Type B pancreatic cell (in vitro differentiated cells): ENCODE measurements around the gene CYFIP1. TPM values are rescaled to one million over a fixed set of nuclear protein-coding genes. Genes with fewer than 3 reads are reported as not detected.

Experiments used
- DNase-seq: peaks from one replicate; pipeline ENCODE4 v3.0.0; 2021; ENCODE audit warnings: mixed read lengths; ENCODE audit not compliant: unreplicated experiment; ENCODE audit errors: extremely low spot score
- H3K27ac Mint-ChIP-seq: 2 replicates; pipeline ENCODE4 v1.8.0; 2021; ENCODE audit warnings: mild to moderate bottlenecking, mixed read lengths
- H3K27me3 Mint-ChIP-seq: 2 replicates; pipeline ENCODE4 v1.8.0; 2021; ENCODE audit warnings: mixed read lengths
- H3K36me3 Mint-ChIP-seq: 2 replicates; pipeline ENCODE4 v1.8.0; 2021; ENCODE audit warnings: mixed read lengths
- H3K4me1 Mint-ChIP-seq: one replicate; pipeline ENCODE4 v1.8.0; 2021; ENCODE audit warnings: mixed read lengths; ENCODE audit not compliant: unreplicated experiment
- H3K4me3 Mint-ChIP-seq: 2 replicates; pipeline ENCODE4 v1.8.0; 2021; ENCODE audit warnings: mild to moderate bottlenecking, mixed read lengths
- H3K9me3 Mint-ChIP-seq: 2 replicates; pipeline ENCODE4 v1.8.0; 2021; ENCODE audit warnings: mixed read lengths
- total RNA-seq: library from RNA; stranded (reverse); gene quantifications from 2 replicates; pipeline ENCODE4 v1.2.1, GENCODE V29; 2021; ENCODE audit warnings: low replicate concordance
- TF ChIP-seq, protein P1 (sequence below): fragments of 200-600 bp; sonication (generic); conservative IDR thresholded peaks from 2 replicates; pipeline ENCODE4 v1.5.0; 2021; ENCODE audit warnings: antibody characterized with exemption, mild to moderate bottlenecking

CYFIP1 gene
- total RNA-seq, 1 donor from 2014 or later = 108 TPM

DNA sequence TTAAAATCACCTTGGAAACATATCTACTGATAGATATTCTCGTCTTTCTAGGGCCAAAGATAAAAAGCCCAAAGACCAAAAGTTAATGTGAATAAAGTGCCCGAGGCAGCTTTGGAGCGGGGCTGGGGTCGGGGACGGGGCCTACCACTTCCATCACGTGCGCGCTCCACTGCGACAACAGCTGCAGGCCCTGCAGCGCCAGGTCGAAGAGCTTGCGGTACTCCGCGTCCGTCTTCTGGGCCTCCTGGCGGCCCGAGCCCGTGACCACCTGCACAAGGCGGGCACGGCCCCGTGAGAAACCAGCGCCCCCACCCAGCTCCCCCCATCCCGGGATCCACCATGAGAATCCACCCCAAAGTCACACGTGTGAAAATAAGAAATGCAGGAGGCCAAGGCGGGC, 52.4 kb downstream of the CYFIP1 start:
- Mint-ChIP-seq H3K9me3 (no peaks in the 10 kb centered on the region), H3K27me3 (no peaks in the 10 kb centered on the region), H3K4me1 (no peaks in the 10 kb centered on the region), H3K36me3 (peaks cover 24% of the 10 kb centered on the region), H3K27ac (no peak overlapping the region), H3K4me3 (no peak overlapping the region)
- DNase-seq = no peak
- TF ChIP-seq, protein P1, sequence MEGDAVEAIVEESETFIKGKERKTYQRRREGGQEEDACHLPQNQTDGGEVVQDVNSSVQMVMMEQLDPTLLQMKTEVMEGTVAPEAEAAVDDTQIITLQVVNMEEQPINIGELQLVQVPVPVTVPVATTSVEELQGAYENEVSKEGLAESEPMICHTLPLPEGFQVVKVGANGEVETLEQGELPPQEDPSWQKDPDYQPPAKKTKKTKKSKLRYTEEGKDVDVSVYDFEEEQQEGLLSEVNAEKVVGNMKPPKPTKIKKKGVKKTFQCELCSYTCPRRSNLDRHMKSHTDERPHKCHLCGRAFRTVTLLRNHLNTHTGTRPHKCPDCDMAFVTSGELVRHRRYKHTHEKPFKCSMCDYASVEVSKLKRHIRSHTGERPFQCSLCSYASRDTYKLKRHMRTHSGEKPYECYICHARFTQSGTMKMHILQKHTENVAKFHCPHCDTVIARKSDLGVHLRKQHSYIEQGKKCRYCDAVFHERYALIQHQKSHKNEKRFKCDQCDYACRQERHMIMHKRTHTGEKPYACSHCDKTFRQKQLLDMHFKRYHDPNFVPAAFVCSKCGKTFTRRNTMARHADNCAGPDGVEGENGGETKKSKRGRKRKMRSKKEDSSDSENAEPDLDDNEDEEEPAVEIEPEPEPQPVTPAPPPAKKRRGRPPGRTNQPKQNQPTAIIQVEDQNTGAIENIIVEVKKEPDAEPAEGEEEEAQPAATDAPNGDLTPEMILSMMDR = no peak

DNA sequence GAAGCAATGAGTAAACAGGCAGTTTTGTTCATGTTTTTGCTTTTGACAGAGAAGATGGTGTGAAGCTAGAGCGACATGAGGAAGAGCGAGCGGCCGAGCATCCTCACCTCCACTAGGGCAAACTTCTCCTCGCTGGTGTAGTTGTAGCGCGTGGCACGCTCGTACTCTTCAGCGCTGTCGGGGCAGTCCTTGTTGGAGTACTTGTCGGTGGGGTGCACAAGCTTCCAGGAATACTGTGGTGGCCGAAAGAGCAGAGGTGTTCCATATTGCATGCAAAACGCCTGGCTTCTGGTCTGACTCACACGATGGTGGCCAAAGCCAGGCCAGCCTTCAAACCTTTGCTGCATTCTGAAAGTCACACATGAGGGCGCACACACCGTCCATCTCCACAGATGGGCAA, 54.3 kb downstream of the CYFIP1 start:
- TF ChIP-seq, protein P1 = no peak
- Mint-ChIP-seq H3K36me3 (peaks cover 19% of the 10 kb centered on the region), H3K27me3 (no peaks in the 10 kb centered on the region)

DNA sequence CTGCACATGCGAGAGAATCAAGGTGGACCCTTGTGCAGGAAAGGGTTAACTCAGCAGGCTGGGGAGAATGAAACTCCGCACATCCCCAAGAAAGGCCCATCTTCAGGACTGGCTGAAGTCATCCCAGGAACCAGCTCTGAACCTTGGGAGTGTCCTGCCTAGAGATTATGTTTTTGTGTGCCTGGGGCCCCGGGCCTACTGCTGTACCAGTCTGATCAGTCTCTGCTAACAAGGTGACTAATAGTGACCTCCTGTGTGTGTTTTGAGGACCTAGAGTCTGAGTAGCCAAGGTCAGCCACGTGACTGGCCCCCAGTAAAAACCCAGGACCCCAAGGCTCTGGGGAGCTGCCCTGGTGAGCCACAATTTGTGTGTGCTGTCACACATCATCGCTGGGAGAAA, 58.2 kb downstream of the CYFIP1 start:
- H3K4me1 Mint-ChIP-seq = no peaks in the 10 kb centered on the region
- no peak overlapping the region for H3K4me3 Mint-ChIP-seq
- TF ChIP-seq, protein P1 = no peak
- no peaks in the 10 kb centered on the region for H3K27me3 Mint-ChIP-seq
- no peaks in the 10 kb centered on the region for H3K9me3 Mint-ChIP-seq
- H3K27ac Mint-ChIP-seq = no peak overlapping the region
- H3K36me3 Mint-ChIP-seq = peaks cover 21% of the 10 kb centered on the region
- no peak for DNase-seq

More for the DNA sequence above, 54.3 kb downstream of the CYFIP1 start:
- no peak for DNase-seq
- Mint-ChIP-seq H3K27ac (no peak overlapping the region), H3K4me1 (no peaks in the 10 kb centered on the region), H3K4me3 (no peak overlapping the region), H3K9me3 (no peaks in the 10 kb centered on the region)

DNA sequence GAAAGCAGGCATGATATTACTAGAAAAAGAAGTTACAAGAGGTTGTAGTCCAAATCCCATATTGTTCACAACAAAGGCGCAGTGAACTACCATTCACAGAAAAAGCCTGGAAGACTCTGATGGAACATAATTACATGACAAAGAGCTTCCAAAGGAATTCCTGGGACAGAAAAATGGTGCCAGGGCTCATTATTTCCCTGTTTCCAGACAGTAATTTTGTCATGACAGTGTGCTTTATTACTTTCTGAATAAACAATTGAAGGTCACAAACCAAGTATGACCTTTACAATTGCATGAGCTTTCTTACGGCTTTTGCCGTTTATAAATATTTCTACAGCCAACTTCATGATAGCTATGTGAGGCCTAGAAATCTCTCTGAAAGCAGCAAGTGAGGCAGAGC, 61.0 kb downstream of the CYFIP1 start:
- Mint-ChIP-seq H3K4me1 (no peaks in the 10 kb centered on the region), H3K36me3 (peaks cover 16% of the 10 kb centered on the region), H3K4me3 (no peak overlapping the region), H3K27ac (no peak overlapping the region), H3K27me3 (no peaks in the 10 kb centered on the region), H3K9me3 (no peaks in the 10 kb centered on the region)
- DNase-seq = no peak
- TF ChIP-seq, protein P1 = no peak

DNA sequence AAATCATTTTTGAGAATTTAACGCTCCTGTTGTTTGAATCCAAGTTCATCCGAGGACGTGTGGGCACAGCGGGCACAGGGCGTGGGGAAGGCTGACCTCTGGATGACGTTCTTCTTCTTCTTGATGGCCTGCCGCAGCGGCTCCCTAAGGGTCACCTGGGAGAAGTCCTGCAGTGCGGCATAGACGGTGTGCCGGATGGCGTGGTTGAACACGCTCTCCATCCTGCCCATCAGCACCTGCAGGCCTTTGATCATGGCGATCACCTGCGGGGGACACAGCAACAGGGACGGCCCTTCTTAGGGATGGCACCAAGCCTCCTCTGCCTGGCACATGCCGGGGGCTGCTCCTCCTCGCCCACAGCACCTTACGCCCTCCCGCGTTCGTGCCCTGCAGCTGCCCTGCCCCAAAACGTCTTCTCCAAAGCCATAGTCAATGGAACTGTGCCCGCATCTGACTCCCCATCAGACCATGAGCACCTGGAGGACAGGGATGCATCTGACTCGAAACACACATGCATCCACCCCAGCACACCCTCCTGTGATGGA, 61.5 kb downstream of the CYFIP1 start:
- Mint-ChIP-seq H3K27me3 (no peaks in the 10 kb centered on the region), H3K9me3 (no peaks in the 10 kb centered on the region), H3K4me1 (no peaks in the 10 kb centered on the region), H3K27ac (no peak overlapping the region), H3K36me3 (peaks cover 19% of the 10 kb centered on the region), H3K4me3 (no peak overlapping the region)
- TF ChIP-seq, protein P1 = no peak
- DNase-seq = no peak

DNA sequence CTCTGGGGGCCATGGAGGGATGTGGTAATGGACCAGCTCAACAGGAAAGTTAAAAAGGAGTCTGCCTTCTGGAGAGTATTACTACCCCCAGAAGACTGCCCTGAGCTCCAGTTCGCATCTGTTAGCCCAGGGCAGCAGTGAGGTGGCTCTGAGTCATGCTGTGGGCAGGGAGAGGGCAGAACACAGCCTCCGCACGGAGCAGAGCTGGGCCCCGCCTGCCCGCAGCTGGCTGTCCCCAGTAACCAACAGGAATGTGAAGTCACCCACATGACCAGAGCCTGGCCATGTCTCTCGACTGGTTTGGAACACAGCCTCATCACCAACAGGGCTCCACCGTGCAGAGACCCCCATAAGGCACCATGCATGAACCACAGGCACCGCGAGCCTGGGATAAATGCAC, 62.1 kb downstream of the CYFIP1 start:
- TF ChIP-seq, protein P1 = no peak
- Mint-ChIP-seq H3K27me3 (no peaks in the 10 kb centered on the region), H3K27ac (no peak overlapping the region), H3K4me3 (no peak overlapping the region), H3K9me3 (no peaks in the 10 kb centered on the region), H3K4me1 (no peaks in the 10 kb centered on the region), H3K36me3 (peaks cover 17% of the 10 kb centered on the region)
- DNase-seq = no peak
